H9 (cell line): Measurements from ENCODE around the gene CLN5. TPM values are rescaled to one million over a fixed set of nuclear protein-coding genes. Genes with fewer than 3 reads are reported as not detected.

Experiments used
- DNase-seq: peaks from one replicate; pipeline ENCODE4 v3.0.0-alpha.2; 2017
- H2AFZ ChIP-seq: one replicate; pipeline ENCODE4 v1.6.1; 2013; ENCODE audit warnings: mild to moderate bottlenecking, low read length, control low read depth, moderate library complexity
- H2AK5ac ChIP-seq: 2 replicates; pipeline ENCODE4 v1.6.1; 2013; ENCODE audit warnings: low read length, control low read depth, mixed read lengths; ENCODE audit not compliant: insufficient read length
- H2BK120ac ChIP-seq: one replicate; pipeline ENCODE4 v1.6.1; 2013; ENCODE audit warnings: low read depth, mild to moderate bottlenecking, low read length, control low read depth, inconsistent platforms; ENCODE audit not compliant: poor library complexity, severe bottlenecking
- H2BK12ac ChIP-seq: 2 replicates; pipeline ENCODE4 v1.6.1; 2013; ENCODE audit warnings: low read length, control low read depth, mixed read lengths, low read depth; ENCODE audit not compliant: insufficient read length
- H2BK15ac ChIP-seq: 2 replicates; pipeline ENCODE4 v1.6.1; 2013; ENCODE audit warnings: low read depth, low read length, control low read depth
- H2BK20ac ChIP-seq: one replicate; pipeline ENCODE4 v1.6.1; 2013; ENCODE audit warnings: low read depth, mild to moderate bottlenecking, low read length, control low read depth, inconsistent platforms; ENCODE audit not compliant: poor library complexity, severe bottlenecking
- H2BK5ac ChIP-seq: 2 replicates; pipeline ENCODE4 v1.6.1; 2013; ENCODE audit warnings: low read length, control low read depth, mixed read lengths; ENCODE audit not compliant: insufficient read length
- H3K14ac ChIP-seq: 2 replicates; pipeline ENCODE4 v1.6.1; 2013; ENCODE audit warnings: low read length, control low read depth; ENCODE audit not compliant: insufficient read depth
- H3K18ac ChIP-seq: 2 replicates; pipeline ENCODE4 v1.6.1; 2013; ENCODE audit warnings: low read depth, mild to moderate bottlenecking, mixed read lengths, low read length, control low read depth; ENCODE audit not compliant: insufficient read length
- H3K23ac ChIP-seq: 2 replicates; pipeline ENCODE4 v1.6.1; 2013; ENCODE audit warnings: low read length, control low read depth, mixed read lengths, low read depth; ENCODE audit not compliant: insufficient read length
- H3K23me2 ChIP-seq: 2 replicates; pipeline ENCODE4 v1.6.1; 2013; ENCODE audit warnings: low read depth, mild to moderate bottlenecking, mixed read lengths, low read length, control low read depth; ENCODE audit not compliant: insufficient read length, poor library complexity, severe bottlenecking
- H3K27ac ChIP-seq: 2 replicates; pipeline ENCODE4 v1.5.1; 2013; ENCODE audit warnings: low read length, control low read depth, mixed read lengths, low read depth; ENCODE audit not compliant: insufficient read length
- H3K27me3 ChIP-seq: 2 replicates; pipeline ENCODE4 v1.6.1; 2013; ENCODE audit warnings: low read length, control low read depth, inconsistent platforms; ENCODE audit not compliant: insufficient read depth
- H3K4ac ChIP-seq: 2 replicates; pipeline ENCODE4 v1.6.1; 2013; ENCODE audit warnings: low read depth, mild to moderate bottlenecking, control low read depth, inconsistent platforms, low read length, moderate library complexity
- H3K4me1 ChIP-seq: 2 replicates; pipeline ENCODE4 v1.6.1; 2013; ENCODE audit warnings: low read length, control low read depth, inconsistent platforms; ENCODE audit not compliant: insufficient read depth
- H3K4me2 ChIP-seq: 2 replicates; pipeline ENCODE4 v1.6.1; 2013; ENCODE audit warnings: low read length, control low read depth, mixed read lengths; ENCODE audit not compliant: insufficient read length, insufficient read depth
- H3K56ac ChIP-seq: 2 replicates; pipeline ENCODE4 v1.6.1; 2013; ENCODE audit warnings: low read depth, mild to moderate bottlenecking, mixed read lengths, low read length, control low read depth; ENCODE audit not compliant: insufficient read length
- H3K79me1 ChIP-seq: 2 replicates; pipeline ENCODE4 v1.6.1; 2013; ENCODE audit warnings: low read depth, mild to moderate bottlenecking, moderate library complexity, low read length, control low read depth, inconsistent platforms; ENCODE audit not compliant: insufficient read depth, poor library complexity, severe bottlenecking
- H3K79me2 ChIP-seq: 2 replicates; pipeline ENCODE4 v1.6.1; 2013; ENCODE audit warnings: low read length, control low read depth, inconsistent platforms; ENCODE audit not compliant: insufficient read depth
- H3K9ac ChIP-seq: 2 replicates; pipeline ENCODE4 v1.6.1; 2013; ENCODE audit warnings: low read length, control low read depth, mixed read lengths; ENCODE audit not compliant: insufficient read length; ENCODE audit errors: extremely low read depth
- H3K9me3 ChIP-seq: one replicate; pipeline ENCODE4 v1.6.1; 2013; ENCODE audit warnings: low read depth, low read length, inconsistent platforms; ENCODE audit not compliant: control insufficient read depth
- H3T11ph ChIP-seq: one replicate; pipeline ENCODE4 v1.6.1; 2013; ENCODE audit warnings: mild to moderate bottlenecking, low read length, control low read depth, inconsistent platforms
- H4K20me1 ChIP-seq: one replicate; pipeline ENCODE4 v1.6.1; 2013; ENCODE audit not compliant: control insufficient read depth, insufficient read length, insufficient read depth
- H4K5ac ChIP-seq: 2 replicates; pipeline ENCODE4 v1.6.1; 2013; ENCODE audit warnings: low read depth, mild to moderate bottlenecking, mixed read lengths, low read length, control low read depth; ENCODE audit not compliant: insufficient read length
- H4K8ac ChIP-seq: replicated peaks from 2 replicates; pipeline ENCODE4 v1.6.1; 2013; ENCODE audit warnings: low read length, control low read depth, mixed read lengths, low read depth; ENCODE audit not compliant: insufficient read length
- H4K91ac ChIP-seq: 2 replicates; pipeline ENCODE4 v1.6.1; 2013; ENCODE audit warnings: low read depth, mild to moderate bottlenecking, moderate library complexity, mixed read lengths, low read length, control low read depth; ENCODE audit not compliant: insufficient read length
- H3K27ac Mint-ChIP-seq, 3 experiments: 2 replicates in 2 of 3; 3 replicates in 1 of 3; pipeline ENCODE4 v1.8.0; 2020 to 2021; ENCODE audit warnings: mixed read lengths in 3 of 3, mild to moderate bottlenecking in 1 of 3, moderate library complexity in 1 of 3
- H3K27me3 Mint-ChIP-seq: 2 replicates; pipeline ENCODE4 v1.8.0; 2021; ENCODE audit warnings: low read depth, mild to moderate bottlenecking, moderate library complexity, mixed read lengths
- H3K36me3 Mint-ChIP-seq, 3 experiments: 2 replicates in 2 of 3; 3 replicates in 1 of 3; pipeline ENCODE4 v1.8.0; 2020 to 2021; ENCODE audit warnings: low read depth in 3 of 3, mixed read lengths in 3 of 3; ENCODE audit not compliant: insufficient read depth in 1 of 3
- H3K4me1 Mint-ChIP-seq, 2 experiments: 2 replicates each; pipeline ENCODE4 v1.8.0; 2020; ENCODE audit warnings: mixed read lengths in 2 of 2
- H3K4me3 Mint-ChIP-seq, 2 experiments: 2 replicates in 1 of 2; 3 replicates in 1 of 2; pipeline ENCODE4 v1.8.0; 2020 to 2021; ENCODE audit warnings: mild to moderate bottlenecking in 2 of 2, mixed read lengths in 2 of 2, moderate library complexity in 1 of 2
- H3K9me3 Mint-ChIP-seq, 2 experiments: 2 replicates in 1 of 2; 3 replicates in 1 of 2; pipeline ENCODE4 v1.8.0; 2020; ENCODE audit warnings: mild to moderate bottlenecking in 2 of 2, mixed read lengths in 2 of 2, moderate library complexity in 1 of 2
- CTCF ChIP-seq: fragments of 200-600 bp; sonication (generic); conservative IDR thresholded peaks from 3 replicates; pipeline ENCODE4 v1.8.0; 2021; ENCODE audit warnings: antibody characterized with exemption, mild to moderate bottlenecking
- WGBS: extraction: QIAGEN DNeasy Blood & Tissue Kit; methylation state at CpG from one replicate; pipeline ENCODE4 v1.1.7; 2013; ENCODE audit warnings: missing lambda C conversion rate, low lambda C conversion rate, mixed read lengths; ENCODE audit not compliant: insufficient read length; ENCODE audit errors: extremely low coverage; 5-methylcytosine and 5-hydroxymethylcytosine counted together
- total RNA-seq: library from RNA; stranded (reverse); gene quantifications from 2 replicates; pipeline ENCODE4 v1.2.1, GENCODE V29; 2021

CLN5 gene
- total RNA-seq, 1 experiment from 2014 or later = 8.3 TPM

- no peak overlapping the region for H2BK20ac ChIP-seq
- H3K27ac Mint-ChIP-seq = peak overlapping the region; percentile 53 to 86 (median 75); a peak in 6 of 7 replicates
- H3K27me3 ChIP-seq = no peaks in the 10 kb centered on the region
- no peak overlapping the region for H3K14ac ChIP-seq
- no peaks in the 10 kb centered on the region for H3K23me2 ChIP-seq
- H2AFZ ChIP-seq = no peak overlapping the region
- peak; percentile 72 for DNase-seq
- peaks cover 34 to 43% of the 10 kb centered on the region in 2 experiments for H3K4me1 Mint-ChIP-seq
- H3K9ac ChIP-seq = no peak overlapping the region
- H2BK120ac ChIP-seq = no peak overlapping the region
- no peak for TF ChIP-seq CTCF
- no peaks in the 10 kb centered on the region for H3K79me2 ChIP-seq
- no peak overlapping the region for H4K91ac ChIP-seq
- no peak overlapping the region for H3K27ac ChIP-seq
- H4K5ac ChIP-seq = no peak overlapping the region
- H2BK5ac ChIP-seq = no peak overlapping the region
- H2BK15ac ChIP-seq = no peak overlapping the region
- H3K9me3 ChIP-seq = no peaks in the 10 kb centered on the region
- H3K18ac ChIP-seq = no peak overlapping the region
- H3K4me3 Mint-ChIP-seq = no peak overlapping the region; a peak in 1 of 5 replicates
- no peak overlapping the region for H3T11ph ChIP-seq
- no peak overlapping the region for H2AK5ac ChIP-seq
- H3K23ac ChIP-seq = no peak overlapping the region
- no peak overlapping the region for H2BK12ac ChIP-seq
- no peak overlapping the region for H3K4me2 ChIP-seq
- H3K4me1 ChIP-seq = peaks cover 5% of the 10 kb centered on the region; the same call in 1 of the 2 replicates
- H3K36me3 Mint-ChIP-seq = peaks cover 15 to 48% (median 28%) of the 10 kb centered on the region in 3 experiments; a peak in 6 of 7 replicates
- H3K4ac ChIP-seq = no peak overlapping the region
- no peaks in the 10 kb centered on the region for H3K79me1 ChIP-seq
- H3K27me3 Mint-ChIP-seq = no peaks in the 10 kb centered on the region
- H3K56ac ChIP-seq = no peak overlapping the region
- no peaks in the 10 kb centered on the region for H4K20me1 ChIP-seq
- no peak overlapping the region for H4K8ac ChIP-seq
- WGBS = no CpG with 5 or more reads among the region's 4 CpGs
- no peaks in the 10 kb centered on the region; a peak in 1 of 5 replicates for H3K9me3 Mint-ChIP-seq
These were observed 56.8 kb downstream of the CLN5 start for GRCh38 chr13:77048681-77049080.
